Gastrocnemius medialis (tissue), 4 donors: ENCODE results near the gene TMEM214. TPM values are rescaled to one million over a fixed set of nuclear protein-coding genes. Genes with fewer than 3 reads are reported as not detected.

Source experiments
- ATAC-seq, 2 donors: fragments of 150-250 bp; one replicate each; pipeline ENCODE4 v1.9.1; 2016
- DNase-seq, 2 donors: peaks; one replicate each; pipeline ENCODE4 v3.0.0-alpha.2; 2019
- H3K27ac ChIP-seq, 4 donors: fragments of 200-600 bp; sonication (generic); 1 replicate in 1 of 4; 2 replicates in 3 of 4; pipeline ENCODE4 v1.5.1; 2016 to 2018; ENCODE audit warnings: mild to moderate bottlenecking in 2 of 4, moderate library complexity in 1 of 4
- H3K27me3 ChIP-seq, 3 donors: fragments of 200-600 bp; sonication (generic) in 2 of 3; 1 replicate in 1 of 3; 2 replicates in 2 of 3; pipeline versions ENCODE4 v1.5.1 to v1.6.0; 2016 to 2019; ENCODE audit warnings: mild to moderate bottlenecking in 1 of 3, moderate library complexity in 1 of 3
- H3K36me3 ChIP-seq, 2 donors: fragments of 200-600 bp; sonication (generic) in 1 of 2; one replicate each; pipeline ENCODE4 v1.5.1; 2017 to 2018
- H3K4me1 ChIP-seq, 2 donors: fragments of 200-600 bp; sonication (generic) in 1 of 2; one replicate each; pipeline ENCODE4 v1.5.1; 2016 to 2017; ENCODE audit warnings: mild to moderate bottlenecking in 2 of 2
- H3K4me3 ChIP-seq, 4 donors: fragments of 200-600 bp; sonication (generic) in 3 of 4; 1 replicate in 1 of 4; 2 replicates in 3 of 4; pipeline ENCODE4 v1.5.1; 2016 to 2019; ENCODE audit warnings: mild to moderate bottlenecking in 2 of 4
- H3K9me3 ChIP-seq, 3 donors: fragments of 200-600 bp; sonication (generic) in 2 of 3; 1 replicate in 1 of 3; 2 replicates in 2 of 3; pipeline ENCODE4 v1.5.1; 2016 to 2019
- CTCF ChIP-seq, 5 experiments: fragments of 450-650 bp in 3 of 5; fragments of 200-600 bp in 2 of 5; sonication (generic) in 2 of 5; IDR thresholded peaks in 4 of 5; conservative IDR thresholded peaks in 1 of 5; 1 replicate in 4 of 5; 2 replicates in 1 of 5; pipeline ENCODE4 v1.5.1; 2016 to 2019; ENCODE audit warnings: antibody characterized with exemption in 5 of 5, mild to moderate bottlenecking in 3 of 5, moderate library complexity in 3 of 5
- POLR2A ChIP-seq, 2 donors: fragments of 450-650 bp; IDR thresholded peaks; one replicate each; pipeline ENCODE4 v1.6.1; 2017; ENCODE audit warnings: antibody characterized with exemption in 2 of 2, mild to moderate bottlenecking in 2 of 2, moderate library complexity in 2 of 2
- in situ Hi-C, 4 donors: fragments of 200-750 bp; cut with MboI; loops; one replicate each; pipeline versions ENCODE4 v1.15.0 to v1.8.0; 2017; ENCODE audit warnings: low sequenced_read_pairs in 4 of 4
- intact Hi-C: fragments of 100-400 bp; cut with DNase I; formaldehyde crosslinking; loops from one replicate; pipeline ENCODE4 v1.15.1; 2023; ENCODE audit warnings: low total_unique reads
- total RNA-seq, 4 donors: library from RNA; depleted of rRNA; stranded (reverse); fragments of >200 nt; gene quantifications; one replicate each; pipeline versions ENCODE4 v1.1.0 to v1.2.3, GENCODE V29; 2016

The TMEM214 gene
- total RNA-seq, 4 donors from 2014 or later: 20.0 to 37.7 (median 24.9) TPM

- Histone ChIP-seq H3K9me3 (no peaks in the 10 kb centered on the region), H3K4me3 (peak overlapping the region in 2 of 4 donors; percentile 19 to 40), H3K27ac (peak overlapping the region; percentile 75 to 95 (median 86)), H3K36me3 (no peaks in the 10 kb centered on the region), H3K27me3 (no peaks in the 10 kb centered on the region), H3K4me1 (peaks cover 21 to 44% of the 10 kb centered on the region in 2 donors)
- ATAC-seq: no peak
- TF ChIP-seq CTCF (IDR thresholded peaks at IDR 0.05 in 4 of 5, conservative IDR thresholded peaks at IDR 0.05 in 1 of 5) (no peak), POLR2A (IDR thresholded peaks at IDR 0.05) (no peak)
- DNase-seq: no peak
- in situ Hi-C loops (loop anchor here (10.0 kb wide), 2 partner anchors 47 to 117 kb away; partner anchors contain the start of gene TMEM214 (in 3 of the 4)), intact Hi-C loops (loop anchor here (10.0 kb wide), 1 partner anchor 293 kb away; the partner anchor contains the start of genes EIF2B4 and SNX17)
Observed at GRCh38 chr2:27081984-27082772, 49.4 kb downstream of the TMEM214 start.

GRCh38 chr2:27082773-27083409 is 50.1 kb downstream of the TMEM214 start:
- in situ Hi-C loops (loop anchor here (10.0 kb wide), 2 partner anchors 48 to 118 kb away; partner anchors contain the start of gene TMEM214 (in 3 of the 4)), intact Hi-C loops (loop anchor here (10.0 kb wide), 1 partner anchor 292 kb away; the partner anchor contains the start of genes EIF2B4 and SNX17)
- TF ChIP-seq POLR2A (IDR thresholded peaks at IDR 0.05): no peak
- TF ChIP-seq CTCF (IDR thresholded peaks at IDR 0.05 in 4 of 5, conservative IDR thresholded peaks at IDR 0.05 in 1 of 5): no peak
- Histone ChIP-seq H3K4me3 (peak overlapping the region in 2 of 4 donors; percentile 19 to 40), H3K9me3 (no peaks in the 10 kb centered on the region), H3K27me3 (no peaks in the 10 kb centered on the region), H3K4me1 (peaks cover 26 to 47% of the 10 kb centered on the region in 2 donors), H3K27ac (peak overlapping the region in 3 of 4 donors; percentile 75 to 95 (median 86)), H3K36me3 (no peaks in the 10 kb centered on the region)
- DNase-seq (no peak), ATAC-seq (no peak)

- H3K27me3 ChIP-seq: no peaks in the 10 kb centered on the region
- no peak overlapping the region for H3K4me3 ChIP-seq
- no peak for TF ChIP-seq POLR2A (IDR thresholded peaks at IDR 0.05)
- no peak for TF ChIP-seq CTCF (IDR thresholded peaks at IDR 0.05 in 4 of 5, conservative IDR thresholded peaks at IDR 0.05 in 1 of 5)
- H3K36me3 ChIP-seq: no peaks in the 10 kb centered on the region
- intact Hi-C loops (loop anchor here (2.0 to 10.0 kb wide), 2 partner anchors 123 to 291 kb away; partner anchors contain the start of genes EIF2B4 and SNX17), in situ Hi-C loops (loop anchor here (10.0 kb wide), 2 partner anchors 49 to 119 kb away; partner anchors contain the start of gene TMEM214 (in 3 of the 4))
- DNase-seq: no peak
- no peaks in the 10 kb centered on the region for H3K9me3 ChIP-seq
- no peak for ATAC-seq
- H3K27ac ChIP-seq: peak overlapping the region in 1 of 4 donors; percentile 86
- H3K4me1 ChIP-seq: peaks cover 26 to 47% of the 10 kb centered on the region in 2 donors
Observed at GRCh38 chr2:27083410-27084296, 50.9 kb downstream of the TMEM214 start.
